AG08396 (cell line): ENCODE results near the gene PARVB.
A peak's percentile ranks its signal among the peaks of the same experiment; 100 is the strongest.

ENCODE experiments used
- DNase-seq: peaks from one replicate; pipeline ENCODE4 v3.0.0; 2012; ENCODE audit warnings: low spot score, mixed read lengths

Gene PARVB

DNA sequence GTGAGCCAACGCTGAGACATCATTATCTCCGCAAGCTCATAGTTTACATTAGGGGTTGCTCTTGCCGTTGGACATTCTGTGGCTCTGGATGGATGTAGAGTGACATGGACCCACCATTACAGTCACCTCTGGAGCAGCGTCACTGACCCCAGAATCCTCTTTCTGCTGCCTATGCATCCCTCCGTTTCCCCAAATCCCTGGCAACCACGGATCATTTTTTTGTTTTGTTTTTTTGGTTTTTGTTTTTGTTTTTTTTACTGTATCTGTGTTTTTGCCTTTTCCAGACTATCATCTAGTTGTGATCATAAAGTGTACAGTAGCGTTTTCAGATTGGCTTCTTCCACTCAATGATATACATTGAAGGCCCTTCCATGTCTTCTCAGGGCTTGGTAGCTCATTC is 4.0 kb downstream of the PARVB start:
- DNase-seq = no peak

DNA sequence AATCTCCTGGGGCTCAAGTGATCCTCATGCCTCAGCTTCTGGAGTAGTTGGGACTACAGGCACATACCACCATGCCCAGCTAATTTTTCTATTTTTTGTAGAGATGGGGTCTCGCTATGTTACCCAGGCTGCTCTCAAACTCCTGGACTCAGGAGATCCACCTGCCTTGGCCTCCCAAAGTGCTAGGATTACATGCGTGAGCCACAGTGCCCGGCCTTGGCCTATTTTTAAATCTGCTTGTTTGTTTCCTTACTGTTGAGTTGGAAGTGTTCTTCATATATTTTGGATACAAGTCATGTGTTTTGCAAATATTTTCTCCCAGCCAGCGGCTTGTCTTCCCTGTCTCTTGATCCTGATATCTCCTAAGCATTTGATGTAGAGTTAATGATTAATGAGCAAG is 5.0 kb downstream of the PARVB start:
- DNase-seq = no peak

DNA sequence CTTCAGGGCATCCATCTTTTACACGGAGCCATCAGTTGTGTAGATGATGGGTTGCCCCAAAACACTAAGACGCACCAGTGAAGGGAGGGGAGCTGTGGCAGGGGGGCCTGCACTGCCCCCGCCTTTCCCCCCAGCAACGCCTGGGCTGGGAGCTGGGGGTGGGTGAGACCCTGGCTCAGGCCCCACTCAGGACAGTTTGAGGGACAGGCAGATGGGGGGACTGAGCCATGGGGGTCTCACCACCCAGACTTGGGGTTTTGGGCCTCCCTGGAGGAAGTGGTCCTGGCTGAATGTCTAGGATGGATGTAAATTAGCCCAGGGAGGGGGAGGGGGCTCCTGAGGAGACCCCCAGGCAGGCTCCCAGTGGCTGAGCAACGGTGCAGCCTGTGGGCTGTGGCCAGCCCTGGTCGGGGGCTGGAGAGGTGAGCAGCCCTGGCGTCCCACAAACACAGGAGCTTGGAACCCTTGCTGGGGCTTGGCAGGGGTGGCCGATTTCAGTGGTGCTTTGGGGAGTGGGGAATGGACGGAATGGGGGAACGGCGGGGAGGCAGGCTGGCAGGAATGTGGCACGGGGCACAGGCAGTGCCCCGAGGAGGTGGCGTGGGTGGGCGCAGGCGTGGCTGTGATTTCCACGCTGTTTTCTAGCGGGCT is 6.1 kb downstream of the PARVB start:
- no peak for DNase-seq

DNA sequence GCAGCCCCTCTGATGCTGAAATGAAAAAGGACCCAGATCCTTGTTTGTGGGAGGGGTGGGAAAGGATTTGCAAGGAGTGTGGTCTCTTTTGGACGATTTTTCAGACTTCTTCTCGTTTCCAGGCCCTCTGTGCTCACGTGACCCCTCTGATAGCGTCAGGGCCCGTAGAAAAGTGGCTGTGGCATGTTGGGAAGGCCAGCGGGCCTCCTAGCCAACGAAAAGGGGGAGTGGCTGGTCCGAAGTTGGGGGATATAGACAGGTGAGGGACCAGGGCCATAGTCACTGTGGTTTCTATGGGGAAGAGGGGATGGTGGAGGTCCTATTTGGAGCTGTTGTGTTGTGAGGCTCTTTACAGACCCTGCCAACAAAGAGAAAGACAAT is 6.6 kb downstream of the PARVB start:
- no peak for DNase-seq

DNA sequence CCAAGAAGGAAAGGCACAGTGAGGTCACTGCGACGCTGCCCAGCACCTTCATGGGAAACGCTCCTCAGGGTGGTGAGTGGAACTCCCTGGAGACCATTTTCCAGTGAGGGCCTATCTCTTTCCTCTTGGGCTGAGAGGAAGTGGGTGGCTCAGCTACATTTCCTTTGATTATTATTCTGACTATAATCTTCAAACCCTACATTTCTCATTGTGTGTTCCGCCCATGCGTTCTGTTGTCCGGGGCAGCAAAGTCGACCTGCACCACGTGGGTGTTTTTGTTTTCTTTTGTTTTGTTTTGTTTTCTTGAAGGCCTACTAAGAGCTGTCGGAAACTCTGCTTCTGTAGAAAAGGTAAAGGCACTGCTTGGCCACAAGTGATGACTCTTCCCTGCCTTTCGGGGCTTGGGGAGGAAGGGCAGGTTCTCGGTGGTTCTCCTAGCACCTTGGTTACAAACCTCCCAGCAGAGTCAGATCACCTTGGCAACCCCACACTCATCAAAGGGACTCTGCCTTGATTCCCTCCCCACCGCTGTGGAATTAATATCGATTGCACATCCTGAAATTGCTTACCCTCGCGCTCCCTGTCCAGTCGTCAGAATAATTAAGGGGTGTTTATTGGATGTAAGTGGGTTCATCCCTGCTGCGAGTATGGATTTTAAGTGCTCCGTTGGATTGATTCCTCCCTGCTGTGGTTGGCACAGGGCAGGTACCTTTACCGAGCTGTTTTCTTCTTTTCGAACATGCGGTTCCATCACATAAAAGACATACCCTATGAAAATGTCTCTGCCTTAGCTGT is 7.3 kb downstream of the PARVB start:
- no peak for DNase-seq

DNA sequence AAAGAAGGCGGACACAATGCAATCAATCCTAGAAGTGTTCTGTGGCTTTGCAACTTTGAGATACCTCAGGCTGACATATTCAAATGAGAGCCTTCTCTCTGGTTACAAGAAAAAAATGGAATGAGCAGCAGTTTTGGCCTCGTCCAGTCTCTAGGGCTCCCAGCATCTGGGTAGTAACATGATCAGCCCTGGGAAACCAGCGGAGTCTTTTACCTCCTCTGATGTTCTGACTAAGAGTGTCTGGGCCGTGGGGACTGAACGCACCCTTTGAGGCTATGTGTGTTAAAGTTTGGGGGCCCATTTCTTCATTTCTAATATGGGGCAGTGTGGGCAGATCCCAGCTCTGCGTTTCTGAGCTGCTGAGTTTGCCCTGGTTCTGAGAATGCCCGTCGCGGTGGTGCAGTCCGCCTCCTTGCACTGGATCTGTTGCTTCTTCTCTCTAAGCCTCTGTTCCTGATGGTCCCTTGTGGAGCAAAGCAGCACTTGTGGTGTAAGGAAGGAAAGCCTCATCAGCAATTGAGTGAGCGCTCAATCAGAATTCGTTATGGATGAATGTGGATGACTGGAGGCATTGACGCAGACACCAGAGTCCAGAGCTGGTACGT is 8.1 kb downstream of the PARVB start:
- DNase-seq = no peak

DNA sequence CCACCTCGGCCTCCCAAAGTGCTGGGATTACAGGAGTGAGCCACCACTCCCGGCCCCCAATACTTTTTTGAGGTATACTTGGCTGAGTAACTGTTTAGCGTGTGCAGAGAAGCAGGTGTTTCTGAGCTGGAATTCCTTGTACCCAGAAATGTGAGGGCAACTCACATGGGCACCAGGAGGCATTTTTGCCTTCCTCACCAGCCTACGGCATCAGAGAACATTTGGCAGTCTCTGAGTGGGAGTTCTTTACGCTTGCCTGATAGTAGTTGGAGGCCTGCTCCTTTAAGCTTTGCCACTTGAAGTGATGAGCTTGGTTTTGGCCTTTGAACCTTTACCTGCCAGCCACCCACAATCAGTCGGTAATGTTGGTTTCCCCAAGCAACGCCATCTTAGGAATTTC is 9.2 kb downstream of the PARVB start:
- no peak for DNase-seq

DNA sequence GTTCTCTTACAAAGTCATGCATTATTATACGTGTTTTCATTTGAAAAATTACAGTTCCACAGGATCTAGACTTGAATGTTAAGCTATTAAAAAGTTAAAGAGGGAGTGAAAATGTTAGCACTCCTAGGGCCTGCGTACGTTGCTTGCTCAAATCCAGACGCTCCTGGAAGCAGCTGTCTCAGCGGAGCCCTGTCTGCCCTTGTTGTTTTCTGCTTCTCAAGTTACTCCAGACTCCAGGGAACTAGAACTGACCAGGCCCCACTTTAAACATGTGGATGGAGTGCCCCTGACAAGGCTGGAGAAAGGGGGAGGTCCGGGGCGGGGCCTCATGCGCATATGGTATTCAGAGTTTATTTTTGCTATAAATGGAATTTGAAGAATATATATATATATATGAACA is 9.6 kb downstream of the PARVB start:
- DNase-seq = no peak

DNA sequence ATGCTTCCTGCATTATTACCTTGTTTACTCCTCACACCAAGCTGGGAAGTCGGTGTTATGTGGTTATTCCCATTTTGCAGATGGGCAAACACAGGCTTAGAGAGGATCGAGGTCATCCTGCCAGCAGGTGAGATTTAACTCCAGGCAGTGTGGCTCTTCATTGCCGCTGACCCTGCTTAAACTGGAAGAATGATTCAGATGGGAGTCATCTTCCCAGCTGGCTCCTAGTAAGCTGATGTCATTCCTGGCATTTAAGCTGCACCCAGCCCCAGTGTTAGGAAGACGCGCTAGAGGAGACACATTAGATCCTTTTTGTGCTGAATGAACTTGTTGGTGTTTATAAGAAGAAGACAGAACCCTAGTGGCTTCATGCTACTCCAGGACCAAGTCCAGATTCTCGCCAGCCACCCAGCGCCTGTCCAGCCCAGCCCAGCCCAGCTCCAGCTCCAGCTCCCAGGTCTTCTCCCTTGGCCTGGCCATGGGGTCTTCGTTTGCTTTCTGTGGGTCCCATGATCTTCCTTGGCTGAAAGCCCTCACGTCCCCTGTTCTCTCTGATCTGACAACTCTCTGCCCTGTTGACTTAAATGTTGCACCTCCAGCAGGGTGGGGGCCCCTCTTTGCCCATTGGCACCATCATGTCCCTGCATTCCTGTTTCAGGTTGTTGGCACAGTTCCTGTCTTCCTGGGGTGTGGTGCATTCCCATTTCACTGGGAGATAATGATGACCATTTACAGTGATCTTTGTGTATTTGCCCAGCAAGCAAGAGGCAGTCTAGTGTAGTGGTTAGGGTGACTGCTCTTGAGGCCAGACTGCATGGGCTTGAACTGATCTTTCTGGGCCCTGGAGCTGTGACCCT is 13.6 kb downstream of the PARVB start:
- DNase-seq = peak; percentile 90

DNA sequence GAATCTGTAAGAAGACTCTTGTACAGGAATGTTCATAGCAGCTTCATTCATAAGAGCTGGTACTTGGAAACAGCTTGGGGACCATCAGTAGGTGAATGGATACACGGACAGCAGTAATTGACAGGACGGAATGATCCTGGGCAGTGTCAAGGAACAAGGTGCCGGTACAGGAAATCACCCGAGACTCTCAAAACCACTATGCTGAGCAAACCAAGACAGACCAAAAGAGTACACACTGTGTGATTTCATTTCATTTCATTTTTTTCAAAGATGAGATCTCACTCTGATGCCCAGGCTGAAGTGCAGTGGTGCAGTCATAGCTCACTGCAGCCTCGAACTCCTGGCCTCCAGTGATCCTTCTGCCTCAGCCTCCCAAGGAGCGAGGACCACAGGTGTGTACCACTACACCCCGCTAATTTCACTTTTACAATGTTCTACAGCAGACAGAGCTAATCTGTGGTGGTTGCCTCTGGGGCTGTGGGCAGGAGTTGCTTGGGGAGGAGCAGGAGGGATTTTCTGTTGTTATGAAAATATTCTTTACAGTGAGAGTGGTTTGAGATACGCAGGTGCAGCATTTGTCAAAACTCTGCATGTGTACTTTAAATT is 15.6 kb downstream of the PARVB start:
- no peak for DNase-seq

DNA sequence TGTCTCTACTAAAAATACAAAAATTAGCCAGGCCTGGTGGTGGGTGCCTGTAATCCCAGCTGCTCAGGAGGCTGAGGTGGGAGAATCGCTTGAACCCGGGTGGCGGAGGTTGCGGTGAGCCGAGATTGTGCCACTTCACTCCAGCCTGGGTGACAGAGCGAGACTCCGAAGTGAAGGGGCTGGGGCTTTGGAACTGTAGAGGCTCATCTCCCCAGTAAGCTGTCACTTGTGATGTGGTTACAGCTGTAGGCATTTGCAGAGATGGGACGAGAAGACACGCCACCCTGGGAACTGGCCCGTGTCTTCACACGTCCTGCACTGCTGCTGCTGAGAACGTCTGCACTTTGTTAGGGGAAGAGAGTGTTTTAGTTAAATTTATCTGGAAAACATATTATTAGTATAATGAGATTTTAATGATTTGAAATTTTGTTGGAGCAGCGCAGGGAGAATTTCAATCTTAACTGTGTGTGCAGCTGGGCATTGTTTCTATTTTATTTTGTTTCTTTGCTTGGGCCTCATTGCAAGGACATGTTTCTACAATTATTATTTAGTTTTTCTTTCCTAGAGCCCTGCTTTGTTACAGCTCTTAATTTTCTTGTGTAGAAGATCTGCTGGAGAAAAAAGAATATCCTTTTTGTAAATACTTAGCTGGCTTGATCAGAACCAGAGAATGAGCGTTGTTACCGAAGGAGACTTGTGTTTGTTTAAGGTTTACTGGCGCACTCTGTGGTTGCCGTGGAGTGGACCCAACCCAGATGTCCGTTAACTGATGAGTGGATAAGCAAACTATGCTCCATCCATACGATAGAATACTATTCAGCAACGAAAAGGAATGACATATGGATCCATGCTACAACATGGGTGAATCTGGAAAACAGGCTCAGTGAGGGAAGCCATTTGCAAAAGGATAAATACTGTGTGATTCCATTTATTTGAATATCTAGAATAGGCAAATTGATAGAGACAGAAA is 18.4 kb downstream of the PARVB start:
- no peak for DNase-seq

DNA sequence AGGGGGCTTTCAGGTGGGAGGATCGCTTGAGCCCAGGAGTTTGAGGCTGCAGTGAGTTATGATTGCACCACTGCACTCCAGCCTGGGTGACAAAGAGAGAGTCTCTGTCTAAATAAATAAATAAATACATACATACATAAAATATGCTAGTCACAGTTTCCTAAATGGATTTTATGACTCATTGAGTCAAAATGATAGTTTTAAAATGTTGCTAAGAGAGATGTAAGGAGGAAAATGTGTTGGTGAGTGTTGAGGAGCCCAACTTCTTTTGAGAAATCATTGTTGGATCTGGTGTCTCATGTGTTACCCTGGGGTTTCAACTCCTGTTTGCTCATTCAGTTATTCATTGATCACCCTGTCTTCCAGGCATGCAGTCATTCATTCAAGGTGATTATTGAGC is 21.0 kb downstream of the PARVB start:
- DNase-seq = no peak

DNA sequence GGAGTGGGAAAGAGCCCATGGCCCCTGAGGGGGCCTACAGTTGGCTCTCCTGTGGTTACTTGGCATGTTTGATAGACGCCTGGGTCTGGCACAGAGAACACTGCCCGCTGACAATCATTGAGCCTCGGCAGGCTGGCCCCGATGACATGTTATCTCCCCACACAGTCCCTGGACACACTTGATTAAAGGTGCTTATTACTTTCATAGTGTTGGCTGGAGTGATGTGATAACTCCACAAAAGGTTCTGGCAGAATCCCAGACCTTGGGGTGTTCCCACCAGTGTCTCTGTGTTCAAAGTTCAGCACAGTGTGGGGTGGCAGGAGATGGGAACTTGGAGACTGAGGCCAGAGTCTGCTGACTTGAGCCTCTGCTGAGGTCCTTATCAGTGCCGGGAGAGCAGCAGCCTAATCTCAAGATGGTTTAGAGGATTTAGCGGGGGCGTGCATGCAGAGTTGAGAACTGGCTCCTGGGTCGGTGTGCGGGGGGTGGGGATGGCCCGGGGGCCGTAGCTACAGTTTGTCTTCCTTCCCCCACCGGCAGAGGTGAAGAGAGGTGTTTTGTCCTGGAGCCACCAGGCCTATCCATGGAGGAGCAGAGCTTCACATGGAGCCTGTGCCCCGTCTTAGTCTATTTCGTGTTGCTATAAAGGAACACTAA is 22.5 kb downstream of the PARVB start:
- no peak for DNase-seq

DNA sequence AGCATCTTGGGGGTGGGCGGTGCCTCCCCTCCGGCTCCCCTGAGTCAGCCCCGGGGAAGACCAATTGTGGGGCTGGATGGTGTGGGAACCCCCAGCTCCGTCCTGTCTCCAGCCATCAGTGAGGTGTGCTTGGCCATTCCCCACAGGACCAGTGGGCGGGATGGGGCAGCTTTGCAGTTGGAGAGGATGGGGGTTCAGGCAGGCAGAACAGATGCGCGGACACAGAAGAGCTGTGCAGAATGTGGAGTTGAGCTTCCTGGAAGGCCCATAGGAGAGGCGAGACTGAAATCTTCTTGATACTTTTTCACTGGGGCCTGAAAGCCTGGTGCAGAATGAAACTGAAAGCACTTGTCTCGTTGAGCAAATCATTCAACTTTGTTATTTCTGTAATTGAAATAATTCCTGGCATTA is 23.8 kb downstream of the PARVB start:
- DNase-seq = no peak

DNA sequence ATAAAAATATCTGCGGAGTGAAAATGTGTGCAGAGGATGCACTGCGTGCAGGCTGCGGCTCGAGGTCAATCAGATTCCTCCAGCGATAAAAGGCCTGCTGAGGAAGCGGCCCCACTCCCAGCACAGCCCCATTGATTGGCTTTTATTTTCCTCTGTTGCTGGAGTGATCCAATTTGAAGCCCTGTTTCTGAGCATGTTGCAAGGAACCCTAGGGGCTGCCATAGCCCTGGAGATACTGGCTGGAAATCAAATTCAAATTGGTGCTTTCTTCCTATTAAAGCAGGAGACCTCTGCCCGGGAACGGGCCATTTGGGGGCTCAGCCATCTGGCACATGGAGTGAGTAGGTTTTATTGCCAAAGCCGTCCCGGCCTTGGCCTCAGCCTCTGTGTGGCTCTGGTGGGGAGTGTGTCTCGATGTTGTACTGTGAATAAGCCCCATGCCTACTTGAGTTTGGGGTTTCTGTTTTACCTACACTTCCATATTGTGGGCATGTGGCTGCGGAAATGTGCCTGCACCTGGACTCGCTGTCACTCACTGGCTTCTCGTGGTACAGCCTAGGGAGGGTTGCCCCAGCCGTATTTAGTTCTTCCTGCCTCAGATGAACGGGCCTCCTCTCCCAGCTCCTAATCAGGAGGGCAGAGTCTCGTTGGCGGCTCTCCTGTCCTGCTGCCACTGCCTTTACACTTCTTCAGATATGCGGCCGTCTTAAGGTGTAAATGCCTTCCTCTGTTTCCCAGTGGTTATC is 25.6 kb downstream of the PARVB start:
- DNase-seq = no peak

DNA sequence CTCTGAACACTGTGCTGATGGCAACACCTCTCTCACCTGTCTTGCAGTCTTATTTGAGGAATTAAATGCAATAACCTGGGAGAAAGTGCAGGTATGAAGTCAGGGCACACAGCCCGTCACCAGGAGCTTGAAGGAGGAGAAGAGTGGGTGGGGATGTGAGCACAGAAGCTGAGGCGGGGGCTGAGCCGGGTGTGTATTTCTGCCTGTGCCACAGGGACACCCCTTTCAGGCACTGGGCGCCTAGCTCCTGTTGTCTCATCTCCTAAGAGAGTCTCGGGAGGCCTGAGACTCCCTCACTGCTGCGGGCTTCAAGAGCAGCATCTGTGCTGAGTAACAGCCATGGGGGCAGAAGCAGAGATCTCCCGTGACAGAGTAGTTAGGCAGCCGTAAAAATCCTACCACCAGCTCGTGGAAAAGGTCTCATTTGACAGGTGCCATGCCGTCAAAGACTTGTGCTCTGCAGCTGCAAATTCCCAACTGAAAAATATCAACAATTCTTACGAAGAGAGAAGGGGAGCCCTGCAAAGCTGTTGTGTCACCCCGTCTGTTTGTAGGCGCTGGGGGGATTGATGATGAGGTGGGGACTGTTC is 26.8 kb downstream of the PARVB start:
- no peak for DNase-seq

DNA sequence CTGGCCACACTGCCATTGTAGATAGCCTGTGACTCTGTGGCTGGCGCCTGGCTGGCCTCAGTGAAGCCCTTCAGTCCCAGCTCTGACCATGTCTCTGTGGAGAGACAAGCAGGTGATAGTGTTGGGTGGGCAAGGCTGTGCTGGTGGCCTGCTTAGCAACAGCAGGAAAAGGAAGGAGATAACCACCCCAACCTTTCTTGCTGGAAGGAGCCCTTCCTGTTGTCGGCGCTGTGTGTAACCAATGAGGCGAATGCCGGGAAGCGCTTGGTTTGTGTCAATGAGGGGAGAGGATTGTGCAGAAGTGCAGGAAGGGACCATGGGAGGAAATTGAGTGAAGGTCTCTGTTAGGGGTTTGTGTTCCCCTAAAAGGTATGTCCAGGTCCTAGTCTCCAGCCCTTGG is 27.3 kb downstream of the PARVB start:
- no peak for DNase-seq

DNA sequence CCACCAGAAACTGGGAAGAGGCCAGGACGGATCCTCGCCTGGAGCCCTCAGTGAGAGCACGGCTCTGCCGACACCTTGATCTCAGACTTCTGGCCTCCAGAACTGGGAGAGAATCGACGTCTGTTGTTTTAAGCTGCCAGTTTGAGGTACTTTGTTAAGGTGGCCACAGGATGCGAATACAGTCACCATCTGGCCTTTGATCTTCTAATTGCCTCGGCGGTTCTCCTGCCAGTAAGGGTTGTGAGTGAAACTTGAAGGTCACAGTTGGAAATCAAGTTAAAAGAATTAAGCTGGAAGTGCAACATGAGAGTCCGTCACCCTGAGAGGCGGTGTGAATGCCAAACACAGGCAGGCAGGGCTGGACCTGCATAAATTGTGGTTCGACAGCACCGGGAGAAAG is 27.9 kb downstream of the PARVB start:
- DNase-seq = no peak

DNA sequence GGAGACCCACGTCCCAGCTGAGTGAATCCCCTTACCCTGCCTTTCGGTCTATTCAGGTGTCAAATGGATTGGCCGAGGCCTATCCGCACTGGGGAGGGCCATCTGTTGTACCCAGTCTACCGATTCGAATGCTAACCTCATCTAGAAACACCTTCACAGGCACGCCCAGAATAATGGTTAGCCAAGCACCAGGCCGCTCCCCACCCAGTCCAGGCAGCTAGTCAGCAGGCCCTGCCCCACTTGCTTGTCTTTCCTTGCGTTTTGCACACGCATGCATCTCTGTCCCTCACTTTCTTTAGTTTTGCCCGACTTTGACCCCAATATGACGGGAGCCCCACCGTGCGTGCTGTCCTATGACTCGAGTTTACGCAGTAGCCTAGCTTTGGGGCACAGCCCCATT is 31.7 kb downstream of the PARVB start:
- DNase-seq = no peak
